ENCODE measurements around the gene METTL17. TPM values are rescaled to one million over a fixed set of nuclear protein-coding genes. Genes with fewer than 3 reads are reported as not detected.

The METTL17 gene
- total and polyA plus RNA-seq, 8 donors = 19.0 to 103 (median 26.8) TPM

- no peaks in the 10 kb centered on the region for H3K36me3 ChIP-seq
- DNase-seq (no peak), FAIRE-seq (no peak), ATAC-seq (no peak)
- H3K4me1 ChIP-seq = peaks cover 0 to 4% (median 0%) of the 10 kb centered on the region in 3 donors
- 81 to 87% methylated on average over 3 of the region's 3 CpGs for WGBS, 2 donors
- no peaks in the 10 kb centered on the region for H3K27me3 ChIP-seq
- intact Hi-C loops (cut with DNase I) = no loop called here
- no peaks in the 10 kb centered on the region for H3K9me3 ChIP-seq
- no peak for TF ChIP-seq CTCF (IDR thresholded peaks at IDR 0.05)
- no peak overlapping the region for H3K27ac ChIP-seq
- H3K4me3 ChIP-seq = no peak overlapping the region
Observed at GRCh38 chr14:20969336-20969735, 20.4 kb upstream of the METTL17 start.

- no peaks in the 10 kb centered on the region for H3K9me3 ChIP-seq
- peaks cover 0 to 4% (median 0%) of the 10 kb centered on the region in 3 donors for H3K4me1 ChIP-seq
- FAIRE-seq (no peak), ATAC-seq (peak; percentile 17 to 29 (median 22)), DNase-seq (no peak)
- H3K36me3 ChIP-seq = no peaks in the 10 kb centered on the region
- intact Hi-C loops (cut with DNase I) = no loop called here
- peak overlapping the region in 2 of 4 donors; percentile 48 to 78 for H3K27ac ChIP-seq
- no peaks in the 10 kb centered on the region for H3K27me3 ChIP-seq
- peak overlapping the region; percentile 51 to 73 (median 54) for H3K4me3 ChIP-seq
- WGBS, 2 donors = 12 to 16% methylated on average over 10 of the region's 10 CpGs
- TF ChIP-seq CTCF (IDR thresholded peaks at IDR 0.05) = no peak
Observed at GRCh38 chr14:20970647-20970982, 19.2 kb upstream of the METTL17 start.

GRCh38 chr14:20970983-20971704, 18.6 kb upstream of the METTL17 start:
- peak overlapping the region; percentile 51 to 73 (median 54) for H3K4me3 ChIP-seq
- H3K27me3 ChIP-seq = no peaks in the 10 kb centered on the region
- DNase-seq = peak; percentile 81 to 95 (median 88)
- H3K36me3 ChIP-seq = no peaks in the 10 kb centered on the region
- no peak for FAIRE-seq
- 0 to 1% methylated on average over 47 of the region's 47 CpGs for WGBS, 2 donors
- intact Hi-C loops (cut with DNase I) = no loop called here
- H3K27ac ChIP-seq = peak overlapping the region; percentile 48 to 78 (median 54)
- peak; percentile 94 to 99 (median 96) for ATAC-seq
- peaks cover 0 to 4% (median 0%) of the 10 kb centered on the region in 3 donors for H3K4me1 ChIP-seq
- peak; percentile 74 to 94 (median 79) for TF ChIP-seq CTCF (IDR thresholded peaks at IDR 0.05)
- H3K9me3 ChIP-seq = no peaks in the 10 kb centered on the region

GRCh38 chr14:20971705-20972021, 18.1 kb upstream of the METTL17 start:
- no peak for TF ChIP-seq CTCF (IDR thresholded peaks at IDR 0.05)
- intact Hi-C loops (cut with DNase I) = no loop called here
- Histone ChIP-seq H3K27ac (peak overlapping the region in 3 of 4 donors; percentile 48 to 78 (median 57)), H3K27me3 (no peaks in the 10 kb centered on the region), H3K4me1 (peaks cover 0 to 4% (median 0%) of the 10 kb centered on the region in 3 donors), H3K4me3 (peak overlapping the region in 3 of 4 donors; percentile 51 to 73 (median 52)), H3K9me3 (no peaks in the 10 kb centered on the region), H3K36me3 (no peaks in the 10 kb centered on the region)
- WGBS, 2 donors = 3 to 7% methylated on average over 8 of the region's 8 CpGs
- ATAC-seq (peak in 3 of 4 donors; percentile 26 to 53 (median 37)), FAIRE-seq (no peak), DNase-seq (no peak)

GRCh38 chr14:20973501-20973900, 16.3 kb upstream of the METTL17 start:
- Histone ChIP-seq H3K4me1 (peaks cover 0 to 4% (median 0%) of the 10 kb centered on the region in 3 donors), H3K27ac (no peak overlapping the region), H3K27me3 (no peaks in the 10 kb centered on the region), H3K9me3 (no peaks in the 10 kb centered on the region), H3K4me3 (no peak overlapping the region), H3K36me3 (no peaks in the 10 kb centered on the region)
- intact Hi-C loops (cut with DNase I) = no loop called here
- 96 to 98% methylated on average over 3 of the region's 3 CpGs for WGBS, 2 donors
- no peak for TF ChIP-seq CTCF (IDR thresholded peaks at IDR 0.05)
- DNase-seq = no peak
- no peak for ATAC-seq
- no peak for FAIRE-seq
